Trophoblast cell (in vitro differentiated cells and primary cell): ENCODE results near the gene GABRR3.

Experiments
- DNase-seq, 2 donors: peaks; one replicate each; pipeline ENCODE4 v3.0.0-alpha.2; 2016
- H2AFZ ChIP-seq: 2 replicates; pipeline ENCODE4 v1.6.1; 2013; ENCODE audit warnings: low read length, moderate library complexity, mild to moderate bottlenecking; ENCODE audit not compliant: insufficient read depth, poor library complexity
- H2AK5ac ChIP-seq: 2 replicates; pipeline ENCODE4 v1.6.1; 2013; ENCODE audit warnings: mild to moderate bottlenecking, low read length
- H2BK120ac ChIP-seq: 2 replicates; pipeline ENCODE4 v1.6.1; 2013; ENCODE audit warnings: low read length, mild to moderate bottlenecking, moderate library complexity; ENCODE audit not compliant: insufficient read depth, poor library complexity
- H2BK12ac ChIP-seq: 2 replicates; pipeline ENCODE4 v1.6.1; 2013; ENCODE audit warnings: mild to moderate bottlenecking, low read length, moderate library complexity
- H2BK5ac ChIP-seq: 2 replicates; pipeline ENCODE4 v1.6.1; 2013; ENCODE audit warnings: low read length, low read depth, moderate library complexity, mild to moderate bottlenecking; ENCODE audit not compliant: poor library complexity
- H3K14ac ChIP-seq: 2 replicates; pipeline ENCODE4 v1.6.1; 2013; ENCODE audit warnings: mild to moderate bottlenecking, low read length
- H3K18ac ChIP-seq: 2 replicates; pipeline ENCODE4 v1.6.1; 2013; ENCODE audit warnings: mild to moderate bottlenecking, low read length
- H3K23ac ChIP-seq: 2 replicates; pipeline ENCODE4 v1.6.1; 2013; ENCODE audit warnings: low read length
- H3K27ac ChIP-seq: 2 replicates; pipeline ENCODE4 v1.5.1; 2013; ENCODE audit warnings: low read depth, mild to moderate bottlenecking, inconsistent platforms, low read length, moderate library complexity
- H3K27me3 ChIP-seq: 2 replicates; pipeline ENCODE4 v1.6.1; 2013; ENCODE audit warnings: inconsistent platforms, mild to moderate bottlenecking, low read length, moderate library complexity; ENCODE audit not compliant: insufficient read depth
- H3K36me3 ChIP-seq, 2 experiments: 1 replicate in 1 of 2; 2 replicates in 1 of 2; pipeline ENCODE4 v1.6.1; 2013; ENCODE audit warnings: low read length in 2 of 2, mild to moderate bottlenecking in 2 of 2, moderate library complexity in 1 of 2; ENCODE audit not compliant: insufficient read depth in 2 of 2, control insufficient read depth in 1 of 2
- H3K4ac ChIP-seq: 2 replicates; pipeline ENCODE4 v1.6.1; 2013; ENCODE audit warnings: low read depth, mild to moderate bottlenecking, low read length, moderate library complexity
- H3K4me1 ChIP-seq, 2 experiments: 1 replicate in 1 of 2; 2 replicates in 1 of 2; pipeline ENCODE4 v1.6.1; 2013; ENCODE audit warnings: low read length in 2 of 2, mild to moderate bottlenecking in 2 of 2, moderate library complexity in 1 of 2; ENCODE audit not compliant: insufficient read depth in 2 of 2, control insufficient read depth in 1 of 2
- H3K4me2 ChIP-seq: 2 replicates; pipeline ENCODE4 v1.6.1; 2013; ENCODE audit warnings: inconsistent platforms, mild to moderate bottlenecking, low read length, moderate library complexity
- H3K4me3 ChIP-seq: 2 replicates; pipeline ENCODE4 v1.5.1; 2013; ENCODE audit warnings: mild to moderate bottlenecking, low read depth, low read length, inconsistent platforms
- H3K79me1 ChIP-seq: one replicate; pipeline ENCODE4 v1.6.1; 2013; ENCODE audit warnings: low read length
- H3K79me2 ChIP-seq: 2 replicates; pipeline ENCODE4 v1.6.1; 2013; ENCODE audit warnings: low read length, mild to moderate bottlenecking; ENCODE audit not compliant: control insufficient read depth, insufficient read depth, poor library complexity
- H3K9ac ChIP-seq: 2 replicates; pipeline ENCODE4 v1.6.1; 2013; ENCODE audit warnings: mild to moderate bottlenecking, low read length
- H3K9me3 ChIP-seq: 2 replicates; pipeline ENCODE4 v1.6.1; 2013; ENCODE audit warnings: low read depth, mild to moderate bottlenecking, control low read depth, inconsistent platforms, low read length; ENCODE audit not compliant: insufficient read depth
- H4K12ac ChIP-seq: 2 replicates; pipeline ENCODE4 v1.6.1; 2013; ENCODE audit warnings: low read depth, mild to moderate bottlenecking, low read length, moderate library complexity
- H4K8ac ChIP-seq: 2 replicates; pipeline ENCODE4 v1.6.1; 2013; ENCODE audit warnings: low read depth, mild to moderate bottlenecking, low read length, moderate library complexity
- H4K91ac ChIP-seq: one replicate; pipeline ENCODE4 v1.6.1; 2013; ENCODE audit warnings: low read depth, mild to moderate bottlenecking, low read length, moderate library complexity
- WGBS: extraction: QIAGEN DNeasy Blood & Tissue Kit; methylation state at CpG from one replicate; pipeline ENCODE4 v1.1.7; 2013; ENCODE audit warnings: missing lambda C conversion rate; ENCODE audit not compliant: insufficient read length, insufficient coverage; ENCODE audit errors: extremely low coverage; 5-methylcytosine and 5-hydroxymethylcytosine counted together

GABRR3 gene

GRCh38 chr3:98018301-98018700, 16.8 kb downstream of the GABRR3 start:
- H3K4ac ChIP-seq: no peak overlapping the region
- H3K4me2 ChIP-seq: no peak overlapping the region
- no peak overlapping the region for H3K23ac ChIP-seq
- H4K8ac ChIP-seq: no peak overlapping the region
- H2BK5ac ChIP-seq: no peak overlapping the region
- no peaks in the 10 kb centered on the region for H3K27me3 ChIP-seq
- DNase-seq: no peak
- no peaks in the 10 kb centered on the region for H3K79me2 ChIP-seq
- H2AK5ac ChIP-seq: no peak overlapping the region
- no peak overlapping the region for H3K18ac ChIP-seq
- no peak overlapping the region for H4K12ac ChIP-seq
- no peak overlapping the region for H2AFZ ChIP-seq
- H3K9ac ChIP-seq: no peak overlapping the region
- H3K4me1 ChIP-seq: no peaks in the 10 kb centered on the region
- no peaks in the 10 kb centered on the region for H3K36me3 ChIP-seq
- no peak overlapping the region for H3K4me3 ChIP-seq
- no peaks in the 10 kb centered on the region for H3K79me1 ChIP-seq
- no peak overlapping the region for H2BK12ac ChIP-seq
- no peaks in the 10 kb centered on the region for H3K9me3 ChIP-seq
- WGBS: no CpG with 5 or more reads among the region's 4 CpGs
- no peak overlapping the region for H3K14ac ChIP-seq
- H2BK120ac ChIP-seq: no peak overlapping the region
- no peak overlapping the region for H4K91ac ChIP-seq
- H3K27ac ChIP-seq: no peak overlapping the region

DNA sequence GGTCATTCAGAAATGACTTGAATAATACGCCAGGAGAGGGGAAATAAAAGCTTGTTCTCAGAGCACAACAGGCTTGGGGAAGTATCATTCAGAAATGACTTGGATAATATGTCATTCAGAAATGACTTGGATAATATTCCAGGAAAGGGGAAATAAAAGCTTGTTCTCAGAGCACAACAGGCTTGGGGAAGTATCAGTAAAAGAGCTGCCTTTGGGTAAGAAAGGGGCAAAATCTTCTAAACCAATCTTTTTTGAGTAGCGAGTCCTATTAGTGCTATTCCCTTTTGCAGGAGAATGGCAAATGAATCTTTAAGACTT, 20.9 kb downstream of the GABRR3 start:
- Histone ChIP-seq H2BK5ac (no peak overlapping the region), H3K23ac (no peak overlapping the region), H4K12ac (no peak overlapping the region), H4K91ac (no peak overlapping the region), H2BK12ac (no peak overlapping the region), H3K27ac (no peak overlapping the region), H3K27me3 (no peaks in the 10 kb centered on the region), H3K4me2 (no peak overlapping the region), H3K36me3 (no peaks in the 10 kb centered on the region), H3K18ac (no peak overlapping the region), H3K4me3 (no peak overlapping the region), H2AK5ac (no peak overlapping the region), H3K14ac (no peak overlapping the region), H3K4ac (no peak overlapping the region), H3K9ac (no peak overlapping the region), H4K8ac (no peak overlapping the region), H3K79me2 (no peaks in the 10 kb centered on the region), H3K79me1 (no peaks in the 10 kb centered on the region), H2AFZ (no peak overlapping the region), H3K4me1 (no peaks in the 10 kb centered on the region), H2BK120ac (no peak overlapping the region), H3K9me3 (no peaks in the 10 kb centered on the region)
- DNase-seq: no peak
- no CpG with 5 or more reads among the region's 2 CpGs for WGBS

DNA sequence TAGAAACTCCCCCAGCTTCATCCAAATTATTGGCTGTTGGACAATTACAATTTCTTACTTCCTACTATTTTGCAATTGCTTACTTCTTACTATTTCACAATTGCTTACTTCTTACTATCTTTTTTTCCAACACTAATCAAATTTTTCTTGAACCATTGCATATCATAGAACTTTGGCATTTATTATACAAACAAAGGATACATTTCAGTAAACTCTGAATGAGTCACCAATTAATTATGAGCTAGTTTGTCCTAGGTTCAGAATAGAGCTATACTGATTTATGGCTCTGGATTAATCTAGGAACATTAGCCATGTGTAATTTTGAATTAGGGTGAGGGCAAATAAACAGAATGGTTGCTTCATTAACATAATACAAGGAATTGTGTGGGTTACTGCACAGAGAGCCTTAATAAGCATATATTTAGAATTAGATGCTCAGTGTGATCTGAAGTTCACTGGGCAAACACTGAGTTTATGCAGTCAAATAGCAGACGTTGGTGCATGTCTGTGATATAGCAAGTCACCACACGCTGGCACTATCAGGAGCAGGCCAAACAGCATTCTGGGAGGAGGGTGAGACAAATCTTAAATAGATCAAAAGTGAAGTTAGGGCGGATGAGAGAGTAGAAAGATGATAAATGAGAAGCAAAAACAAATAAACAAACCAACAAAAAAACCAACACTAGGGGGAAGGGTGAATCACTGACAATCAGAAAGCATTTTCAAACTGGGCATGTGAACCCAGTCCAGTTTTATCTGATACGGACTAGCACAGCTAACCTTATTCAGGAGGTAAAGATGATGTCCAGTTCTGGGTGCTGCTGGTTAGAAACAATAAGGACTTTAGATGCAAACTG, 21.5 kb downstream of the GABRR3 start:
- Histone ChIP-seq H3K4me2 (no peak overlapping the region), H3K4ac (no peak overlapping the region), H3K9ac (no peak overlapping the region), H3K27ac (no peak overlapping the region), H3K4me1 (no peaks in the 10 kb centered on the region), H2BK5ac (no peak overlapping the region), H2BK12ac (no peak overlapping the region), H3K14ac (no peak overlapping the region), H3K79me2 (no peaks in the 10 kb centered on the region), H3K18ac (no peak overlapping the region), H4K12ac (no peak overlapping the region), H3K36me3 (no peaks in the 10 kb centered on the region), H3K27me3 (no peaks in the 10 kb centered on the region), H3K9me3 (no peaks in the 10 kb centered on the region), H3K4me3 (no peak overlapping the region), H4K91ac (no peak overlapping the region), H3K23ac (no peak overlapping the region), H2AFZ (no peak overlapping the region), H2AK5ac (no peak overlapping the region), H4K8ac (no peak overlapping the region), H2BK120ac (no peak overlapping the region), H3K79me1 (no peaks in the 10 kb centered on the region)
- WGBS: no CpG with 5 or more reads among the region's 4 CpGs
- DNase-seq: no peak

GRCh38 chr3:98012979-98013378, 22.1 kb downstream of the GABRR3 start:
- no peak overlapping the region for H4K91ac ChIP-seq
- H3K36me3 ChIP-seq: no peaks in the 10 kb centered on the region
- no peak overlapping the region for H4K8ac ChIP-seq
- H3K4me1 ChIP-seq: no peaks in the 10 kb centered on the region
- no peak overlapping the region for H2BK12ac ChIP-seq
- H3K79me1 ChIP-seq: no peaks in the 10 kb centered on the region
- no peak overlapping the region for H3K4me2 ChIP-seq
- H3K4me3 ChIP-seq: no peak overlapping the region
- no peaks in the 10 kb centered on the region for H3K9me3 ChIP-seq
- H2BK5ac ChIP-seq: no peak overlapping the region
- no peaks in the 10 kb centered on the region for H3K79me2 ChIP-seq
- H3K27me3 ChIP-seq: no peaks in the 10 kb centered on the region
- no peak for DNase-seq
- H4K12ac ChIP-seq: no peak overlapping the region
- no peak overlapping the region for H3K4ac ChIP-seq
- no peak overlapping the region for H3K18ac ChIP-seq
- no peak overlapping the region for H3K27ac ChIP-seq
- no peak overlapping the region for H2AK5ac ChIP-seq
- no peak overlapping the region for H3K14ac ChIP-seq
- WGBS: no CpG with 5 or more reads among the region's 2 CpGs
- H2BK120ac ChIP-seq: no peak overlapping the region
- no peak overlapping the region for H3K23ac ChIP-seq
- H3K9ac ChIP-seq: no peak overlapping the region
- no peak overlapping the region for H2AFZ ChIP-seq
